HG02571 (cell line): ENCODE results near the gene DYNC2H1.
"Not testable (repeated sequence)": the region's sequence is repeated elsewhere in the genome, so short reads cannot be mapped to it uniquely, and the experiment has no call there.

Source experiments
- ATAC-seq: cut with Tn5 transposase; IDR thresholded peaks from one replicate; pipeline ENCODE4 v1.9.1; 2021; ENCODE audit warnings: mild to moderate bottlenecking, moderate library complexity; ENCODE audit not compliant: unreplicated experiment

DYNC2H1 gene

DNA sequence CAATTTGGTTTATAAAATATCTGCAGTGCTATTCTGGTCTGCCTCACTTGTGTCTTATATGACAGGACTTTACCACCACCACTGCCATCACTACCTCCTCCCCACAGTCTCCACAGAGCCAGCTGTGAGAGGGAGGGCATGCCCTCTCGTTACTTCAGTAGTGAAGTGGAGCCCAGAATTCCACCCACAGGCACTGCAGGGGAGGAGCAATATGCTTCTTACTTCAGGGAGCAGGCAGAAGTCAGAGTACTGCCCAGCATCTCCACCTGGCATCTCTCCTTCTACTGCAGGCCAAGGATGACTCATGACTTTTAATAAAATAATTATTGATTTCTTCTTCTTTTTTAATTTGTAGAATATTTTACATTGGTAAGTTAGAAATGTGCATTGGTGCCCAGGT is 255.5 kb downstream of the DYNC2H1 start:
- ATAC-seq = no peak

DNA sequence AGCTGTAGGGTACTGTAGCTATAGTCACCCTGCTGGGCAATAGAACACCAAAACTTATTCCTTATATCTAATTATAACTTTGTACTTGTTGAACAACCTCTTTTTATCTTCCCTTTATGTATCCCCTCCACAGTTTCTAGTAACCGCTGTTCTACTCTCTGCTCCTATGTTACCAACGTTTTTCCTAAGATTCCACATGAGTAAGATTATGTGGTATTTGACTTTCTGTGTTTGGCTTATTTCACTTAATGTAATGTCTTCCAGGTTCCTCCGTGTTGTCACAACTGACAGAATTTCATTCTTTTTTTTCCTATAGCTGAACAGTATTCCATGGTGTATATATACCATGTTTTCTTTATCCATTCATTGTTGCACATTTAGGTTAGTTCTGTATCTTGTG is 258.4 kb downstream of the DYNC2H1 start:
- ATAC-seq = no peak

DNA sequence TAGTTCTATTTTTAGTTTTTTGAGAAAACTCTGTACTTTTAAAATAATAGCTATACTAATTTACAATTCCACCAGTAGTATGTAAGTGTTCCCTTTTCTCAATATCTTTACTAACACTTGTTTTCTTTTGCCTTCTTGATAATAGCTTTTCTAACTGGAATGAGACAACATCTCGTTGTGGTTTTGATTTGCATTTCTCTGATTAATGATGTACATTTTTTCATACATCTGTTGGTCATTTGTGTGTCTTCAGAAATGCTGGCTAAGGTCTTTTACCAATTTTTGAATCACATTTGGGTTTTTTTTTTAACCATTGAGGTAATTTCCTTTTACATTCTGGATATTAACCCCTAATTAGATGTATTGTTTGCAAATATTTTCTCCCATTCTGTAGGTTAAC is 258.9 kb downstream of the DYNC2H1 start:
- no peak for ATAC-seq

DNA sequence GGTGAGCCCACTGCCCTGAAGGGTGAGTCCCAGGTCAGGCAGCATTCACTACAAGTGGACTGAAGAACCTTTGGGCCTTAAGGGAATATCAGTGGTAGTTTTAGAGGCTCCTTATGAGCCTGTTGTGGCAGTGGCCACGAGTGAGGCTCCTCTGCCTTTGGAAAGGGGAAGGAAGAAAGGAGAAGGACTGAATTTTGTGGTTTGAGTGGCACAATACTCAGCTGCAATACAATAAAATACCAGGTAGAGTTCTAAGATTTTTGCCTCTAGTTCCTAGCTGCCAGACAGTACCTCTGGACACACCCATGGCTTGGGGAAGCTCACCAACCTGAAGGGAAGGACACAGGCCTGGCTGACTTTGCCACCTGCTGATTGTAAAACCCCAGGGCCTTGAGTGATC is 260.9 kb downstream of the DYNC2H1 start:
- ATAC-seq = no peak

DNA sequence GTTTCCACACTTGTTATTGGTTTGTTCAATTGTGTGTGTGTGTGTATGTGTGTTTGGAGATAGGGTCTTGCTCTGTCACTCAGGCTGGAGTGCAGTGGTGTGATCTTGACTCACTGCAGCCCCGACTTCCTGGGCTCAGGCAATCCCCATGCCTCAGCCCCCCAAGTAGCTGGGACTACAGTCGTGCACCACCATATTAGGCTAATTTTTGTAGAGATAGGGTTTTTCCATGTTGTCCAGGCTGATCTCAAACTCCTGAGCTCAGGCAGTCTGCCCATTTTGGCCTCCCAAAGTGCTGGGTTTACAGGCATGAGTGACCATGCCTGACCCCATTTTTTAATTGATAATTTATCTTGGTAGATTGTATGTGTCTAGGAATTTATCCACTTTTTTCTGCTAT is 263.7 kb downstream of the DYNC2H1 start:
- ATAC-seq = no peak

DNA sequence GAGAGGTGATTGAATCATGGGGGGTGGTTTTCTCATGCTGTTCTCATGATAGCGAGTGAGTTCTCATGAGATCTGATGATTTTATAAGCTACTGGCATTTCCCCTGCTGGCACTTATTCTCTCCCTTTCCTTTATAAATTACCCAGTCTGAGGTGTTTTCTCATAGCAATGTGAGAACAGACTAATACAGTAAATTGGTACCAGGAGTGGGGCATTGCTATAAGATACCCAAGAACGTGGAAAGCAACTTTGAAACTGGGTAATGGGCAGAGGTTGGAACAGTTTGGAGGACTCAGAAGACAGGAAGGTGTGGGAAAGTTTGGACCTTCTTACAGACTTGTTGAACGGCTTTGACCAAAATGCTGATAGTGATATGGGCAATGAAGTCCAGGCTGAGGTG is 265.0 kb downstream of the DYNC2H1 start:
- ATAC-seq = not testable (repeated sequence)

DNA sequence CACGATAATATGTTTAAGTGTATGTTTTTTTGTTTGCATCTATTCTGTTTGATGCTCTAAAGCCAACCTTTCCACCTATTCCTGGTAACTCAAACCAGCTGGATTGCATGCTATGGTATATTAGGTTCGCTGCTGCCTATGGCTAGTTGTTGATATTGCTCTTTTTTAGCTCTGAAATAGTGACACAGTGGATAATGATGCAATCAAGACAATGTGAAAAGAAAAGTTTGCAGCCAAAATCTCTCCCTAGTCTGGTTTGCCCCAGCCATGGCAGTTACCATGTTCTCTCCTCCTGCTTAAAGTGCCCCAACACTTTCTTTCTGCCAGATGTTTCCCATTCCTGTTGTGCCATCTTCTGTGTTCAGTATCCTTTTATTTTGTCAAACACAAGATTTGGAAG is 269.7 kb downstream of the DYNC2H1 start:
- ATAC-seq = no peak

DNA sequence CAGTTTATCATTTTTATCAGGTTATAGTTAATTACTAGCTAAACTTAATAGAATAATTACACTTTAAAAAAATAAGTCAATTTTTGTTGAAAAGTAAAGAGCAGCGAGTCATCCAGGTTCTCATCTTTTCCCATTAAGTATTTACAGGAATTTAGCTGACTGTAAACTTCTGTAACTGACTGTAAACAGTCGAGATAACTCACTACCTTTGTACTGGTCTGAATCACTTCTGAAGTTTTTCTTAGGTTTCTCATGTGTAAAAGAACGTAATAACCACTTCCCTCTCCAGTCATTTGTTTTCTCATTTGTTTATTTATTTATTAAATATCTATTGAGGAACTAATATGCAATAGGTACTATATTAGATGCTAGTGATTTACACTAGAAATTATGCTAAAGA is 270.8 kb downstream of the DYNC2H1 start:
- ATAC-seq = no peak

DNA sequence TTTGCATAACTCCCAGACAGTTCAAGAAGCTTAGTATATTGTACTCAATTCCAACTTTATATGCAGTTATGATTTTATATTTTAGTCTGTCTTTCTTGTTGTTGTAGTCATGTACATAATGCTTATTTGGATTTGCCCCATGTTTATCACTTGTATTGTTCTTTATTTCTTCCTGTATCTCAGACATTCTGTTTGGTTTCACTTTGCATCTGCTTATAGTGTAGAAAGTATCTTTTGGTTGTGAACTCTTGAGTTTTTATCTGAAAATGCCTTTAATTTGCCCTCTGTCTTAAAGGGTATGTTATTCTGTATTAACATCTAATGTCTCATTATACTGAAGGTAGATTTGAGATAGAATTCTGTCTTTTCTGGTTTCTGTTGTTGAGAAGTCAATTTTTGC is 275.4 kb downstream of the DYNC2H1 start:
- no peak for ATAC-seq

DNA sequence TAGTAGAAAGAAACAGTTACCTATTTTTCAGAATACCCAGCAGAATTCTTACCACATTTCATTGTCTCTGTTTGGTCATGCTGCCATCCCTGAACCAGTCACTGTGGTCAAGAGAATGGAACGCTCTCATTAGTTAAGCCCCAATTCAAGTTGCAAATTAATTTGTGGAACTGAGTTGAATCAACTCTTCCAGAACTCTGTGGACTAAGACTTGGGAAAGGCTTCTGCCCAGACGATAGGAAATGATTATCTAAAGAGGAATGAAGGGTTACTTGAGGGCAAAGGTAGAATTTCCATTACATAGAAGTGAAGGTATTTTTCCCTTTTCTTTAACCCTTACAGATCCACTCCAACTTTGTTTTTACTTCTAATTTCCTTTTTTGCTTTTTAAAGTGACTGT is 286.4 kb downstream of the DYNC2H1 start:
- no peak for ATAC-seq

DNA sequence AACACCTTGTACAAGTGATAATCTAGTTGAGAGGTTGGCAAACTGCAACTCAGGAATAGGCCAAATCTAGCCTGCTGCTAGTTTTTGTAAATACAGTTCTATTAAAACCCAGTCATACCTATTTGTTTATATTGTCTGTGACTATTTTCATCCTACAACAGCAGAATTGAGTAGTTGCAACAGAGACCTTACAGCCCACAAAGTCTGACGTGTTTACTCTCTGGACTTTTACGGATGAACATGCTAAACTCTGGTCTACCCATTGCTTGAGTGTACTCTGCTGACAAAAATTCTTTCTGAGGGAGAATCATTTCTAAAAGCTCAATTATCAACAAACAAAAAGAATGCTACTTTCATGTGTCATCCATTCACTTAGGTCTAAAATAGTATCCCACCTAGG is 287.0 kb downstream of the DYNC2H1 start:
- ATAC-seq = no peak

DNA sequence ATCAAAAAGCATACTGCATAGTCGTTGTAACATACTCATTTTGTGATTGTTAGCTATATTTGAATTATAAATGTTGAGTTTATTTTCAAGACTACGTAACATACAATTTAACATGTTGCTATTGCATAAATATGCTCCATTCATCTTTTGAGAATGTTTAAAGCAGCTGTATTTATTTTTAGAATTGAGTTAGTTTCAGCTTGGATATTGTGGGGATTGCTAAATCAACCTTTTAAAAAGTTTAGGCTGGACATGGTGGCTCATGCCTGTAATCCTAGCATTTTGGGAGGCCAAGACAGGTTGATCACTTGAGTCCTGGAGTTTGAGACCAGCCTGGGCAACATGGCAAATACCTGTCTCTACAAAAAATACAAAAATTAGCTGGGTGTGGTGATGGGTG is 288.1 kb downstream of the DYNC2H1 start:
- ATAC-seq = no peak

DNA sequence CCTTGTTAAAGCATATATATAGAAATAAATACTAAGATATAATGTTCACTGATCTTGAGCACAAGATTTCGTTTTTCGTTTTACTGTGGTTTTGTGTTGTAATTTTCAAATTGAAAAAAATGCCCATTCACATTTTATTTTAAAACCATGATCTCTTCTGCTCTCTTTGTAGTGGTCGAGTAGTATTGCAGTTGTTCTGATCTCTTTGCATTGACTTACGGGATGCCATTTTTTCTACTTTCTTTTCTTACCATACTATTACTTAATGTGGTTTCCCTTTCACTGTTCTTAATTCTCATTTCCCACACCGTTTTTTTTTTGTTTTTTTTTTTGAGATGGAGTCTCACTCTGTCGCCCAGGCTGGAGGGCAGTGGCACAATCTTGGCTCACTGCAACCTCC is 289.6 kb downstream of the DYNC2H1 start:
- ATAC-seq = no peak

DNA sequence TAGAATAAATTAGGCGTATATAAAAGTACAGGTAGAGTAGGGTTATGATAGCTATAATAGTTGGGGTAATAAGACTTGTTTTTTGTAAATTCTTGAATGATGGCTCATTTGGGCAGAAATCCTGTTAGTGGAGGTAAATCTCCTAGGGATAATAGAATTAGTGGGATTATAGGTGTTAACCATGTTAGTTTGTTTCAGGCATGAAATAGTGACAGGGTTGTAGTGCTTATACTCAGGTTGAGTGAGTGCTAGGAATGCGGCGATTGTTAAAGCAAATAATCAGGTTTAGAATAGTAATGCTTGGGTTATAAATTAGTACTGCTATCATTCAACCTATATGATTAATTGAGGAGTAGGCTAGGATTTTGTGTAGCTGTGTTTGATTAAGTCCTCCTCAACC is 297.1 kb downstream of the DYNC2H1 start:
- no peak for ATAC-seq

DNA sequence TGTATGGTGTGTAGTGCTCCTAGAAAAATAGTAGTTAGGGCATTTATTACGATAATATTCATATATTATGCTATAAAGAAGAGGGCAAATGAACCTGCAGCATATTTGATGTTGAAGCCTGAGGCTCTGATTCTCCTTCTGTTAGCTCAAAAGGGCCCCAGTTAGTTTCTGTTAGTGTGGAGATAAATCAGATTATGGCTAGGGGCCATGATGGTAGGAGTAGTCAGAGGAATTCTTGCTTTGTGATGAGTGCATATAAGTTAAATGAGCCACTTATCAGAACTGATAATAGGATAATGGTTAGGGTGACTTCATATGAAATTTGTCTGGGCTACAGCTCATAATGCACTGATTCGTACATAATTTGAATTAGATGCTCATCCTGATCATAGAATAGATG is 298.4 kb downstream of the DYNC2H1 start:
- ATAC-seq = no peak

DNA sequence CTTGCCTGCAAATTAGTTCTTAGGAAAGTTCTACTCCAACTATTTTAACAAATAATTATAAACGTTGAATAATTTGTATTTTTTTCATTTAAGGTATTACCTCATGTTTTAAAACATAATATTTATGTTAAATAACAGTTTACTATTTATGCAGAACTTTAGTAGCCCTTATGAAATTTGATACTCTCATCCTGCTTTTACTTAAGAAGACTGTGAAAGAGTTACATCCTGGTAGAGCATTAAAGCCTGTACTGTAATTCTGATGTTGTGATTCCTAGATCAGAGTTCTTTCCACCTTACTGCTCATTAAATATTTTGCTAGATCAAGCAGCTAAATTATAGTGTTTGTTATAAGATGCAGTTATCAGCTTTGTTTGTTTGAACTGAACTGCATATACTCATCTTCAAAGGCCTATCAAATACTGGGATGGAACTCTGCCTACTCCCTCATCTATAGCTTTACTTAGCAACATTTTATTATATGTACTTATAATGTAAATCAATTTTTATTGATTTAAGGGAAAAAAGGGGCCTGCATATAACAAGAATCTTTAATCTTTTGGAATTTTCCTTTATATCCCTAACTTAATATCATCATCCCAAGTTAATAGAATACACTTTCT is 304.2 kb downstream of the DYNC2H1 start:
- ATAC-seq = no peak

DNA sequence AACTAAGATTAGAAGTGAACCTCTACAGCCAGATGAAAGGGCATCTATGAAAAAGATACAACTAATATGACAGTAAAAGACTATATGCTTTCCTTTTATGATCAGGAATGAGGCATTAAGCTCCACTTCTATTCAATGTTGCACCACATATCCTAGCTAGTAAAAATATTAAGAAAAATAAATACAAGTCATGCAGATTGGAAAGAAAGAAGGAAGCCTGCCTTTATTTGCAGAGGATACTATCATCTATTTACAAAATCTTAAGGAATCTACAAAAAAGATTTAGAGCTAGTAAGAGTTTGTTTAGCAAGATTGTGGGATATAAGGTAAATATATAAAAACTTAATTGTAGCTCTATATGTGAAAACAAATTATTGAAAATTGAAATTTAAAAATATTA is 308.8 kb downstream of the DYNC2H1 start:
- no peak for ATAC-seq

DNA sequence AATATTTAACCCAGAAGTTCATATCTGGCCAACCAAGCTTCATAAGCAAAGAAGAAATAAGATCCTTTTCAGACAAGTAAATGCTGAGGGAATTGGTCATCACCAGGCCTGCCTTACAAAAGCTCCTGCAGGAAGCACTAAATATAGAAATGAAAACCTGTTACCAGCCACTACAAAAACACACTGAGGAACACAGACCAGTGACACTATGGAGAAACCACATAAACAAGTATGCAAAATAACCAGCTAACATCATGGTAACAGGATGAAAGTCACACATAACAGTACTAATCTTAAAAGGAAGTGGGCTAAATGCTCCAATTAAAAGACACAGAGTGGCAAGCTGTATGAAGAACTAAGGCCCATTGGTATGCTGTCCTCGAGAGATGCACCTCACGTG is 311.4 kb downstream of the DYNC2H1 start:
- ATAC-seq = no peak

DNA sequence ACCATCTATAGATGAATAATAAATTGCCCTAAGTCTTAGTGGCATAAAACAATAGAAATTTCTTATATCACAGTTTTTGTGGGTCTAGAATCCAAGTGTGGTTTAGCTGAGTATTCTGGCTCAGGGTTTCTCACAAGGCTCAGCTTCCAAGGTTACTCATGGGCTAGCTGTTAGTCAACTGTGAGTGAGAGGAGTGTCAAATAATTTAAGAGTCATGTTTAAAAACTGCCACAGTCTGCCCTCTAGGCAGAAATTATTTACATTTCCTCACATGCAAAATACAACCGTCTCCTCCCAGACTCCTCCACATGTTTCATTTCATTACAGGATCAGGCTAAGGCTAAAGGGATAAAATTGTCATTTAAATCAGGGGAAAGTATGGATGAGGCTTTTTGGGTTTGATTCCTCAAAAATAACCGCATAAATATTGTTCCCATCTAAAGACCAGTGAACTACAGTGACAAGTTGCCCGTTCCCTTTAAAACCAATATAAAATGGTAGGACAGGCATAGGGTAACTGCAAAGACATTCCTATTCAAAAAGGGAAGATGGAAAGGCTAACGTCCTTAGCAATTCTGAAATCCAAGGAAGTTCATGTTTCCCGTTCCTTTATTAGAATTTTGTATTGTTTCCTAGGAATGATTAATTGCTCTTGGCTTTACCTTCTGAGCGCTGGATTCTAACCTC is 324.3 kb downstream of the DYNC2H1 start:
- ATAC-seq = no peak

DNA sequence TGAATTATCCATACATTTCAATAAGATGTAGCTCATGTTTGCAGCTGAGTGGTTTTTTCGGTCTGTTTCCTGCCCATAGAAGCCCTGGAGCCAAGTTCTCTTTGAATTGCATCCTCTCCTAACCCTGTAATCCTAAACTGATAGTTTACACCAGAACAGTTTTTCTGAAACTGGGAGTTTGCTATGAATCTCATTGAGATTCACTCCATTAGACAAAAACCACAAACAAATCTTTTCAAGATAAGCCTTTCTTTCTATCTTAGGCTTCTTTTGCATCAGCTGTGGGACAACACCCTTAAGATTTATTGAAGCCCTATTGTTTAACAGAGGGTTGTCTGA is 324.8 kb downstream of the DYNC2H1 start:
- no peak for ATAC-seq

DNA sequence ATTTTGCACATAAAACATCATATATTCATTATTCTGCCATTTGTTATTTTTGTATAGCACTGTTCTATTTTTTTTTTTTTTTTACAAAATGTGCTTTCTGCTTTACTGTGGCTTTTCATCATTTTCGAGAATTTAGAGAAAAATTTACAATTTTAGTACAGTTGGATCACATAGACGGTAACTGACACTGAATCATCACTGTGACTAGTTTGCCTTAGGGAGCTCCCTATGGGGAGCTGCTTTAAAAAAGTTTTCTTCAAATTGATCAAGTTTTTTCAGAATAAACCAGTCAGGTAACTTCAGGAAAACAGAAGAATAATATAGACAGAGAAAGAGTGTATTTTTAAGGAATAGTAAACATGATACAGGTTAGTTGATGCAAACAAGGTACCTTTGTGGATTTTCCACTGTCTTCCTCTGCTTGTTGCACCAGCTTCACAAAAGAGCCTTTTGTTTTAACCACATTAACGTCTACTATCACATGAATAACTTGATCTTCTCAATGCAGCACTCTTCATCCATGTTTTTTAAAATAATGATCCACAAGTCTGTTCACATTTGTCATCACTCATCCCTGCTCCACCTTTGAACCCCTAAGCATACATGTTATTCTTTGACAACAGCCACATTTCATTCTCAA is 327.0 kb downstream of the DYNC2H1 start:
- no peak for ATAC-seq

DNA sequence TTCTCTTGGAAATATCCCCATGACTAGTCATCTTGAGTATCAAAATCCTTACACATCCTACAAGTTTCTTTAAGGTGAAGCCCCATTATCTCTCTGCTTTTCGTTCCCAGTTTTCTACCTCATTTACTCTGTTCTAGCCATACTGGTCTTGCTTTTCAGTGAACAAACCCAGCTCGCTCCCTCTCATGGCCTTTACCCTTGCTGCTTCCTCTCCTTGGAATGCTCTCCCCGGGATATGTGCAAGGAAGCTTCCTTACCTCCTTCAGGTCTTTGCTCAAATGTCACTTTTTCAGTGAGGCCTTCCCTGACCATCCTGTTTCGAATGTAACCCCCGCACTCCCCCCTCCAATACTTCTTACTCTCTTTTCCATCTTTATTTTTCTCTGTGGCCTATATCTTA is 331.8 kb downstream of the DYNC2H1 start:
- ATAC-seq = no peak

DNA sequence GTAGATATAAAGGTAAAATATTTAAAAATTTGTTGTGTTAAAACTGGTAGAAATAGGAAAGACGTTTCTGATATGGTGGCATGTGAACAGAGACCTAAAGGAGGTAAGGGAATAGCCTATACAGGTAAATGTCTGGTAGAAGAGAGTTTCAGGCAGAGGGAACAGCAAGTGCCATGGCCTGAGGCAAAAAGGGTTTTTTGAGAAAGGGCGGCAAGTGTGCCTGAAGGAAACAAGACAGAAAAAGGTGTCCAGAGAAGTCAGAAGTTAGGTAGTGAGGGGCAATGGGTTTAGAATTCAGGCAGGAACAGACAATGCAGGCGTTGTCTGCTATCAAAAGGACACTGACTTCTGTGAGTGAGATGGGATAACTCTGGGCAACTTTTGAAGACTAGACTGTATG is 339.7 kb downstream of the DYNC2H1 start:
- no peak for ATAC-seq
